Vagina (tissue), 2 donors: ENCODE measurements around the gene ECT2L.

Source experiments
- CTCF ChIP-seq, 3 experiments: fragments of 450-650 bp in 2 of 3; fragments of 200-600 bp in 1 of 3; sonication (generic) in 1 of 3; IDR thresholded peaks; one replicate each; pipeline ENCODE4 v1.5.1; 2017 to 2019; ENCODE audit warnings: antibody characterized with exemption in 3 of 3, mild to moderate bottlenecking in 2 of 3, moderate library complexity in 2 of 3
- POLR2AphosphoS5 ChIP-seq, 2 donors: sonication (generic); formaldehyde crosslinking; IDR thresholded peaks; one replicate each; pipeline ENCODE4 v1.9.0; 2017; ENCODE audit warnings: antibody characterized with exemption in 2 of 2, mild to moderate bottlenecking in 2 of 2, low read depth in 1 of 2; ENCODE audit not compliant: insufficient read depth in 1 of 2

- TF ChIP-seq CTCF (IDR thresholded peaks at IDR 0.05) (no peak), POLR2AphosphoS5 (IDR thresholded peaks at IDR 0.05; ENCODE audit: insufficient read depth in 1 of 2, low read depth in 1 of 2) (no peak)
Observed at GRCh38 chr6:138865480-138866109, 69.7 kb downstream of the ECT2L start.
